Measurements from ENCODE around the gene PTPRM.

DNA sequence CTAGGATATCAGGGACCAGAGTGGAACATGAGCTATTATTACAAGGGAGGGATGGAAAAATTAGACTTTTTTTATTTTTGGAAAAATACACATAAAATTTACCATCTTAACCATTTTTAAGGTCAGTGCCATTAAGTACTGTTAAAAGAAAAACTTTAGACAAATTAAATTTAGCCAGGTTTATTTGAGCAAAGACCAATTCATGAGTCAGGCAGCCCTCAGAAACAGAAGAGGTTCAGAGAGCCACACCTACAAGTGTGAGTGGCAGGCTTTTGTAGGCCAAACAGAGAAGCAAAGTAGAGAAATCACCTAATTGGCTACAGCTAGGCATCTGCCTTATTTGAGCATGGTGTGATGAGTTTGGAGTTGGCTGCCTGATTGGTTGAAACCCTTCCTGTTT, 740.8 kb downstream of the PTPRM start:
- no peak for TF ChIP-seq CTCF (conservative IDR thresholded peaks at IDR 0.05; ENCODE audit: low read depth, low read length)
- no peak for TF ChIP-seq POLR2A (IDR thresholded peaks at IDR 0.05; ENCODE audit: low read depth, low read length)
- TF ChIP-seq, protein P1, sequence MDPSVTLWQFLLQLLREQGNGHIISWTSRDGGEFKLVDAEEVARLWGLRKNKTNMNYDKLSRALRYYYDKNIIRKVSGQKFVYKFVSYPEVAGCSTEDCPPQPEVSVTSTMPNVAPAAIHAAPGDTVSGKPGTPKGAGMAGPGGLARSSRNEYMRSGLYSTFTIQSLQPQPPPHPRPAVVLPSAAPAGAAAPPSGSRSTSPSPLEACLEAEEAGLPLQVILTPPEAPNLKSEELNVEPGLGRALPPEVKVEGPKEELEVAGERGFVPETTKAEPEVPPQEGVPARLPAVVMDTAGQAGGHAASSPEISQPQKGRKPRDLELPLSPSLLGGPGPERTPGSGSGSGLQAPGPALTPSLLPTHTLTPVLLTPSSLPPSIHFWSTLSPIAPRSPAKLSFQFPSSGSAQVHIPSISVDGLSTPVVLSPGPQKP (IDR thresholded peaks at IDR 0.05; ENCODE audit: borderline replicate concordance, low read depth, low read length) = no peak
- no peak for TF ChIP-seq FOS (IDR thresholded peaks at IDR 0.05; ENCODE audit: low read depth, low read length)
